ENCODE measurements around the gene C6orf89. TPM values are rescaled to one million over a fixed set of nuclear protein-coding genes. Genes with fewer than 3 reads are reported as not detected.

The C6orf89 gene
- polyA plus RNA-seq, 1 donor (not counting 4 experiments of a cell fraction or from before 2014, with no cell fraction given), result 29.0 TPM

- peaks cover 4% of the 10 kb centered on the region for H3K9me1 ChIP-seq (ENCODE audit: control insufficient read depth, extremely low read depth, insufficient read depth, low read length)
- H3K4me3 ChIP-seq (ENCODE audit: control insufficient read depth in 2 of 3, extremely low read depth in 1 of 3, insufficient read depth in 2 of 3, low read depth in 1 of 3, low read length in 3 of 3), result no peak overlapping the region
- no peak overlapping the region for H3K27ac ChIP-seq (ENCODE audit: control insufficient read depth, insufficient read depth, low read length)
- peaks cover 30% of the 10 kb centered on the region for H3K4me1 ChIP-seq (ENCODE audit: control insufficient read depth, extremely low read depth, insufficient read depth, low read length)
- peaks cover 6 to 8% of the 10 kb centered on the region in 2 experiments for H3K36me3 ChIP-seq (ENCODE audit: control insufficient read depth in 2 of 2, extremely low read depth in 1 of 2, insufficient read depth in 2 of 2, low read length in 2 of 2)
- DNase-seq (ENCODE audit: low read depth, low spot score) (peak; percentile 93), FAIRE-seq (peak; percentile 94)
- H3K27me3 ChIP-seq (ENCODE audit: control insufficient read depth, extremely low read depth, insufficient read depth, low read length), result no peaks in the 10 kb centered on the region
- no peaks in the 10 kb centered on the region for H3K9me3 ChIP-seq (ENCODE audit: control insufficient read depth, low read depth, low read length)
- H3K79me2 ChIP-seq (ENCODE audit: control insufficient read depth, insufficient read depth, low read length), result no peaks in the 10 kb centered on the region
- dilution Hi-C loops (cut with MboI; ENCODE audit: extremely low pct_ligation_motif_present, low sequenced_read_pairs), result no loop called here
- no peak overlapping the region for H2AFZ ChIP-seq (ENCODE audit: control insufficient read depth, low read length)
- peaks cover 19% of the 10 kb centered on the region for H4K20me1 ChIP-seq (ENCODE audit: control insufficient read depth, extremely low read depth, insufficient read depth, low read length)
- H3K9ac ChIP-seq (ENCODE audit: control insufficient read depth, extremely low read depth, insufficient read depth, low read length), result no peak overlapping the region
- TF ChIP-seq, protein P1, sequence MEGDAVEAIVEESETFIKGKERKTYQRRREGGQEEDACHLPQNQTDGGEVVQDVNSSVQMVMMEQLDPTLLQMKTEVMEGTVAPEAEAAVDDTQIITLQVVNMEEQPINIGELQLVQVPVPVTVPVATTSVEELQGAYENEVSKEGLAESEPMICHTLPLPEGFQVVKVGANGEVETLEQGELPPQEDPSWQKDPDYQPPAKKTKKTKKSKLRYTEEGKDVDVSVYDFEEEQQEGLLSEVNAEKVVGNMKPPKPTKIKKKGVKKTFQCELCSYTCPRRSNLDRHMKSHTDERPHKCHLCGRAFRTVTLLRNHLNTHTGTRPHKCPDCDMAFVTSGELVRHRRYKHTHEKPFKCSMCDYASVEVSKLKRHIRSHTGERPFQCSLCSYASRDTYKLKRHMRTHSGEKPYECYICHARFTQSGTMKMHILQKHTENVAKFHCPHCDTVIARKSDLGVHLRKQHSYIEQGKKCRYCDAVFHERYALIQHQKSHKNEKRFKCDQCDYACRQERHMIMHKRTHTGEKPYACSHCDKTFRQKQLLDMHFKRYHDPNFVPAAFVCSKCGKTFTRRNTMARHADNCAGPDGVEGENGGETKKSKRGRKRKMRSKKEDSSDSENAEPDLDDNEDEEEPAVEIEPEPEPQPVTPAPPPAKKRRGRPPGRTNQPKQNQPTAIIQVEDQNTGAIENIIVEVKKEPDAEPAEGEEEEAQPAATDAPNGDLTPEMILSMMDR (optimal IDR thresholded peaks at IDR 0.05 in 1 of 3, IDR thresholded peaks at IDR 0.05 in 1 of 3, conservative IDR thresholded peaks at IDR 0.05 in 1 of 3; ENCODE audit: extremely low read depth in 1 of 3, insufficient read depth in 2 of 3, low read length in 3 of 3), result peak in 1 of 3 experiments; percentile 44
- no peak for TF ChIP-seq EZH2 (IDR thresholded peaks at IDR 0.05; ENCODE audit: low read length)
- H3K4me2 ChIP-seq (ENCODE audit: control insufficient read depth, extremely low read depth, insufficient read depth, low read depth, low read length), result peak overlapping the region; percentile 64
Observed at GRCh38 chr6:36912586-36912985, 26.8 kb downstream of the C6orf89 start.

DNA sequence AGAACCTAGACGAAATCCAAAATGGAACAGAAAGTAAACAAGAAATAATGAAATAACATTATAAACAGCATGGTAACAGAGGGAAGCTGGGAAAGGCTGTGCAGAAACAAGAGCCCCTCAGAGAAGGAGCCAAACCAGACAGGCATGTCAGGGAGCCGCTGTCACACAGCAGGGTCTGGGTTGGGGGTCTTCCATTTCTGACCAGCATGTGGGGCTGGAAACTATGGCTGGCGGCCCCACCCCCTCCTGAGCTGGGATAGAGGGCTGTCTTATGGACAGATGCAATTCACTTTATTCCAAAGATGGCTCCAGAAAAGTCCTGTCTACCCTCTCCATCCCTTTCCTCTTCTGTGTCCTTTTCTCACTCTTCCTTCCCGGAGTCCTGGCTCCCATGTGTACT, 27.3 kb downstream of the C6orf89 start:
- peaks cover 6 to 7% of the 10 kb centered on the region in 2 experiments for H3K36me3 ChIP-seq (ENCODE audit: control insufficient read depth in 2 of 2, extremely low read depth in 1 of 2, insufficient read depth in 2 of 2, low read length in 2 of 2)
- H3K79me2 ChIP-seq (ENCODE audit: control insufficient read depth, insufficient read depth, low read length), result no peaks in the 10 kb centered on the region
- no peaks in the 10 kb centered on the region for H3K9me3 ChIP-seq (ENCODE audit: control insufficient read depth, low read depth, low read length)
- peak overlapping the region; percentile 64 for H3K4me2 ChIP-seq (ENCODE audit: control insufficient read depth, extremely low read depth, insufficient read depth, low read depth, low read length)
- H2AFZ ChIP-seq (ENCODE audit: control insufficient read depth, low read length), result no peak overlapping the region
- FAIRE-seq, result no peak
- peak overlapping the region; percentile 17 for H3K27ac ChIP-seq (ENCODE audit: control insufficient read depth, insufficient read depth, low read length)
- H3K27me3 ChIP-seq (ENCODE audit: control insufficient read depth, extremely low read depth, insufficient read depth, low read length), result no peaks in the 10 kb centered on the region
- peaks cover 4% of the 10 kb centered on the region for H3K9me1 ChIP-seq (ENCODE audit: control insufficient read depth, extremely low read depth, insufficient read depth, low read length)
- TF ChIP-seq EZH2 (IDR thresholded peaks at IDR 0.05; ENCODE audit: low read length), result no peak
- TF ChIP-seq, protein P1 (optimal IDR thresholded peaks at IDR 0.05 in 1 of 3, IDR thresholded peaks at IDR 0.05 in 1 of 3, conservative IDR thresholded peaks at IDR 0.05 in 1 of 3; ENCODE audit: extremely low read depth in 1 of 3, insufficient read depth in 2 of 3, low read length in 3 of 3), result no peak
- dilution Hi-C loops (cut with MboI; ENCODE audit: extremely low pct_ligation_motif_present, low sequenced_read_pairs), result no loop called here
- no peak overlapping the region for H3K9ac ChIP-seq (ENCODE audit: control insufficient read depth, extremely low read depth, insufficient read depth, low read length)
- H4K20me1 ChIP-seq (ENCODE audit: control insufficient read depth, extremely low read depth, insufficient read depth, low read length), result peaks cover 19% of the 10 kb centered on the region
- H3K4me3 ChIP-seq (ENCODE audit: control insufficient read depth in 2 of 3, extremely low read depth in 1 of 3, insufficient read depth in 2 of 3, low read depth in 1 of 3, low read length in 3 of 3), result no peak overlapping the region
- no peak for DNase-seq (ENCODE audit: low read depth, low spot score)
- H3K4me1 ChIP-seq (ENCODE audit: control insufficient read depth, extremely low read depth, insufficient read depth, low read length), result peaks cover 30% of the 10 kb centered on the region

Measured in keratinocyte (primary cell).